Mammary epithelial cell (primary cell): ENCODE data around the gene CORO2B.

Source experiments
- CTCF ChIP-seq, 2 donors: IDR thresholded peaks in 1 of 2; conservative IDR thresholded peaks in 1 of 2; 2 replicates each; pipeline ENCODE4 v1.5.1; 2011 to 2012; ENCODE audit warnings: inconsistent platforms in 2 of 2, low read length in 2 of 2, mild to moderate bottlenecking in 2 of 2, control low read depth in 1 of 2, low read depth in 1 of 2; ENCODE audit not compliant: insufficient read depth in 1 of 2; ENCODE audit errors: extremely low read depth in 1 of 2
- EZH2 ChIP-seq: IDR thresholded peaks from 2 replicates; pipeline ENCODE4 v1.6.1; 2012; ENCODE audit warnings: low read length, inconsistent platforms, borderline replicate concordance

- TF ChIP-seq CTCF (conservative IDR thresholded peaks at IDR 0.05 in 1 of 2, IDR thresholded peaks at IDR 0.05 in 1 of 2; ENCODE audit: extremely low read depth in 1 of 2, insufficient read depth in 1 of 2, low read depth in 1 of 2, low read length in 2 of 2), result no peak
- TF ChIP-seq EZH2, result no peak
These were observed 47.5 kb downstream of the CORO2B start for GRCh38 chr15:68626283-68626682.
